LNCaP clone FGC (cell line): ENCODE data around the gene GPR34.
"Not testable (repeated sequence)": the region's sequence is repeated elsewhere in the genome, so short reads cannot be mapped to it uniquely, and the experiment has no call there.

Experiments used
- DNase-seq: peaks from one replicate; pipeline ENCODE4 v3.0.0-alpha.2; 2011; ENCODE audit warnings: low read depth
- H3K4me3 ChIP-seq: 2 replicates; pipeline ENCODE4 v1.5.1; 2011; ENCODE audit warnings: mild to moderate bottlenecking, low read depth, low read length, control low read depth
- TF ChIP-seq, protein P1 (sequence below): IDR thresholded peaks from 2 replicates; pipeline ENCODE4 v1.5.1; 2012; ENCODE audit warnings: mild to moderate bottlenecking; ENCODE audit not compliant: control insufficient read depth, insufficient read depth; ENCODE audit errors: extremely low read depth

GPR34 gene

DNA sequence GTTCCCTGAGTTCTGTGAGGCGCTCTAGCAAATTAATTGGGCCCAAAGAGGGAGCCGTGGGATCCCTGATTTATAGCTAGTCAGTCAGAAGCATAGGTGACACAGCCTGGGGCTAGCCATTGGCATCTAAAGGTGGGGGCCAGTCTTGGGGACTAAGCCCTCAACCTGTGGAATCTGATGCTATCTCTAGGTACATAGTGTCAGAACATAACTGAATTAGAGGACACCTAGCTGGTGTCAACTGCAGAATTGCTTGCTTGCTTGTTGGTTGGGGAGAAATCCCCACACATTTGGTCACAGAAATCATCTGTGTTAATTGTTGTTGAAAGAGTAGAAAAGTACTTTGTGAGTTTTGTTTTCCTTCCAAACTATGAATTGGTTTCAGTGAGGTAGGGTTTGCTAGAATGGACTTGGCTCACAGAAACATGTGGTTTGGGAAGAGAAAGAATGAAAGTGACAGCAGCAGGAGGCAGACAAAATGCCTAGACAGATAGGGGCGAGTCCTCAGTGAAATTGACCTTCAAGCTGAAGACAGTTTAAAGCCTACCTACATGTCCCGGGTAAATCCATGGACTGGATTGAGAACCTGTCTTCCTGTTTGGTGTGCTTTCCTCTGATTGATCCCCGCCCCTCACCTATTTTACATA is 22.4 kb downstream of the GPR34 start:
- no peak overlapping the region for H3K4me3 ChIP-seq
- DNase-seq = no peak
- TF ChIP-seq, protein P1, sequence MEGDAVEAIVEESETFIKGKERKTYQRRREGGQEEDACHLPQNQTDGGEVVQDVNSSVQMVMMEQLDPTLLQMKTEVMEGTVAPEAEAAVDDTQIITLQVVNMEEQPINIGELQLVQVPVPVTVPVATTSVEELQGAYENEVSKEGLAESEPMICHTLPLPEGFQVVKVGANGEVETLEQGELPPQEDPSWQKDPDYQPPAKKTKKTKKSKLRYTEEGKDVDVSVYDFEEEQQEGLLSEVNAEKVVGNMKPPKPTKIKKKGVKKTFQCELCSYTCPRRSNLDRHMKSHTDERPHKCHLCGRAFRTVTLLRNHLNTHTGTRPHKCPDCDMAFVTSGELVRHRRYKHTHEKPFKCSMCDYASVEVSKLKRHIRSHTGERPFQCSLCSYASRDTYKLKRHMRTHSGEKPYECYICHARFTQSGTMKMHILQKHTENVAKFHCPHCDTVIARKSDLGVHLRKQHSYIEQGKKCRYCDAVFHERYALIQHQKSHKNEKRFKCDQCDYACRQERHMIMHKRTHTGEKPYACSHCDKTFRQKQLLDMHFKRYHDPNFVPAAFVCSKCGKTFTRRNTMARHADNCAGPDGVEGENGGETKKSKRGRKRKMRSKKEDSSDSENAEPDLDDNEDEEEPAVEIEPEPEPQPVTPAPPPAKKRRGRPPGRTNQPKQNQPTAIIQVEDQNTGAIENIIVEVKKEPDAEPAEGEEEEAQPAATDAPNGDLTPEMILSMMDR = no peak

DNA sequence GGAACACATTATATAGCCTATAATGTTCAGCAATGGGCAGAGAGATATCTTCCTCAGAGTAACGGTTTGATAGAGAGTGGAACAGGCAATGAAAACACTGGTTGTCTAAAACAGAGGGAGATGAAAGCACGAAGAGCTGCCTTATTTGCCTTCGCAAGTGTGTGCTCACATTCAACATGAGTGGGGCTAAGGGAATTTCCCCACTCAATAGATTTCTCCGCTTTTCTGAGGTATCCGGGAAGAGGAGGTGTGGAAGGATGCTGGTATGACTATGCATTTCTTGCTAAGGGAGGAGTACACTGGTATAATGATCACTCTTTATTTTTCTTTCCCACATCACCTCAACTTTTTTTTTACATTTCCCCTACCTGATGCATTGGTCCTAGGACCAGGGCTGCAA is 27.4 kb downstream of the GPR34 start:
- TF ChIP-seq, protein P1 = no peak
- no peak overlapping the region for H3K4me3 ChIP-seq
- no peak for DNase-seq

DNA sequence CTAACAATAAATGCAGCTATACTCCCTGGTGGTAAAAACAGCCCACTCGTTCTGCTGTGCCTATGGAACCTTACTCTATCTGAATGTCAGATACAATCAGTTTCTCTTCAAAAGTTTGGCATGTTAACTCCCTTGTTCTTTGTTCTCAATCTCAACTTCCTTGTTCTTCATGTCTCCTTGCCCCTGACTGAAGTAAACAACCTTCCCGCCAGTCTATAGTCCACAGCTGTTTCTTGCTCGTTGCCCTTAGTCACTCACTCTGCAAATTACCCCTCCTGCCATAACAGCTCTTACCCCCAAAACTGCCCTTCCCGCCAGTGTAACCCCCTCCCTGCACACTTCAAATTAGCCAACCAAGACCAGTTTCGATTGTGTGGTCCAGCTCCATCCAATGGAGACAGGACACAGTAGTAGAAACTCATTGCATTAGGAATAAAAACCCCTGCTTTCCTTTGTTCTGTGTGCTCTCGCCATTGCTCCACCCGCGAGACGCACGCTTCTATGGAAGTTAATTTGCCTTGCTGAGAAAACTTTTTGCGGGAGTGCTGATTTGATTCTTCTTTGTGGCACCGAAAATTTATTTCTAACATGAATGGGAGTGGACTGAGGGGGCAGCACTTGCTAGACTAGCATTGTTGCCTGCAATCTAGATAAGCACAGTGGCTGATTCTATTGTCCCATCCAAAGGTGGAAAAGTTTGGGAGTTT is 28.1 kb downstream of the GPR34 start:
- TF ChIP-seq, protein P1 = no peak
- DNase-seq = no peak
- no peak overlapping the region for H3K4me3 ChIP-seq

DNA sequence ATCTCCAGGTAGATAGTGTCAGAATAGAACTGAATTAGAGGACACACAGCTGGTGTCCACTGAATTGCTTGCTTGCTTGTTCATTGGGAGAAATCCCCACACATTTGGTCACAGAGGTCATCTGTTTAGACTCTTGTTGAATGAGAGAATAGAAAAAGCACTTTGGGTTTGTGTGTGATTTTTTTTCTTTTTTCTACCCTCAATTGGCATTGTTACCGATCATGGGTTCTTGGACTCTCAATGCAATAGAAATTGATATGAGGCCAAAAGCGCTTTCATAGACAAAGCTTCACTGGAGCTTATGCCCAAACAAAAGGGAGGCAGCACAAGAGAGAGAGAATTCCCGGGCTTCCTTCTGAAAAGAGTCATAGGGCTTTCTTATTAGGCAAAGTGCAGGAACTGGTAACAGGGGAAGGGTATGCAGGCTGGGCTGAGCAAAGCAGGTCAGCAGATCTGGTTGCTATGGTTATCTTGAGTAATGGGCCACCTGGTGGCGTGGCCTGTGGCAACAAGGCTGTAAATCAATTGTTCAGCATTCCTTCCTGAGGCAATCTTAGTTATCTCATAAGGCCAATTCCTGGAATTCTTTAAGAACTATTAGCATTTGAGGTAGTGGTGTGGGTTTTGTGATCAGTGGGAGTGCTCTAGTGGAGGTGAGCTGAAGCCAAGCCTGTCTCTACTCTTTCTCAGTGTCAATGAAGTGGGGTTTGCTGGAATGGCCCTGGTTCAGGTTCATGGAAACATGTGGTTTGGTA is 29.9 kb downstream of the GPR34 start:
- H3K4me3 ChIP-seq = no peak overlapping the region
- TF ChIP-seq, protein P1 = no peak
- no peak for DNase-seq

DNA sequence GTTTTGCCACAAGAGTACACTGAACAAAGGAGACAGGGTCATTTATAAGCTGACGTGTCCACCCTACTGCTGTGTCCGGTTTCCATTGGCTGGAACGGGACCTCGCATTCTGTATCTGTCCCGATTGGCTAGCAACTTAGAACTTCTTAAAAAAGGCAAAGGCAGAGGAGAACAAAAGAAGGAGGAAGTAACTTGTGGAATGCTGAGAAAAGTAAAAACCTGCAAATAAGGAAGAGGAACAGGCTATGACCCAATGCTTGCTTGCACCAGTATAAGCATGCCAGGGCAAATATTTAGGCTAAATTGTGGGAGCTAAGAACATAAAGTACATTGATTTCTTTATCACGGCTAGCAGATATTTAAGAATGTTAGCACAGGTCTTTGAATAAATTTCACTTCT is 30.8 kb downstream of the GPR34 start:
- not testable (repeated sequence) for H3K4me3 ChIP-seq, DNase-seq

DNA sequence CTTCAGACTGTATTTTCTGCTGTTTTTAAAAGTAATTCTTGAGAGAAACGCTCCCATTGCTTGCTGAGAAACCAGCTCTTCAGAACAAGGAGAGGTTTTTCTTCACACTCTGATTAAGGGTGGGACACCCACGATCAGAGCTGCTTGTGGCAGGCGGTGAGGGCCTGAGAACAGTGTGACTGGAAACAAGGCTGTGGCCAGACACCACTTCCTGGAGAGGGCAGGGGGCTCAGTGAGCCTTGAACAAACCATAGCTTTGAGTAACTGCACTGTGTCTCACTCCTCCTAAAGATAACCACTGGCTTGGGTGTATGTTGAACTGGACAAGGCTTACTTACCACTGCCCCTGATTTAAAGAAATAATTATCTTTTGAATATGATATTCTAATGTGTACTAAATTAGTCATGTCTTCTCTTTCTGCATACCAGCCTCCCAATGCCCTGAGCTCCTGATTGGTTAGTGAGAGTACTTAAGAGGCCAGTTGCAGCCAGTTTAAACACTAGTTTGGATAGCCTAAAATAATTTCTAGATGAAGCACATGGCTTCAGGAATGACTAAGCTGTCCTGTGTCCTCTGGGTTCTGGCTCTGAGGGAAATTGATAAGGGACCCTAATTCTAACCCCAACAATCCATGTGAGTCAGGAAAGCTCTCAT is 31.5 kb downstream of the GPR34 start:
- TF ChIP-seq, protein P1 = no peak
- no peak overlapping the region for H3K4me3 ChIP-seq
- no peak for DNase-seq

DNA sequence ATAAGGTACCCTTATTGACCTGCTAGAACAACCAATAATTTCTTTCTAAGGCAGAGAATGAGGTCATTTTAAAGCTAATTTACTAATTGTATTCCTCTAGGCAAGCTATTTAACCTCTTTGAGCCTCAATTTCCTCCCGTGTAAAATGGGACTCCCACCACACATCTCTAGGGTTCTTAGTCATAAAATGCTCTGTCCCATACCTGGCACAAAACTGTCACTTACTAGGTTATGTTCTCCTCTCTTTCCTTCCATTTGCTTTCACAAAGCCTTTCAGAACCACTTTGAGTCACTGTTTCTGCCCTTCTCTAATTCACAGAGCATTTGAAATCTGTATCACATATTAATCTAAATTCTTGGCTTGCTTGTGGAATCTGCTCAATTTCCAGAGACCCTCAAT is 32.8 kb downstream of the GPR34 start:
- H3K4me3 ChIP-seq = no peak overlapping the region
- DNase-seq = no peak
- TF ChIP-seq, protein P1 = no peak
